IMR-90 (cell line): ENCODE results near the gene TFAP2A. TPM values are rescaled to one million over a fixed set of nuclear protein-coding genes. Genes with fewer than 3 reads are reported as not detected.

Experiments used
- ATAC-seq: fragments of 200-7000 bp; cut with Tn5 transposase; 2 replicates; pipeline ENCODE4 v1.9.1; 2020; ENCODE audit warnings: low read depth, mild to moderate bottlenecking, moderate library complexity
- BruUV-seq: library from RNA; stranded (reverse); fragments of 400-500 nt; replicated peaks from 2 replicates; lab custom pipeline; 2021; lab: Mats Ljungman, UMichigan
- CTCF ChIA-PET: fragments of 300-600 bp; formaldehyde crosslinking; extraction: SDS; loops from one replicate; lab custom pipeline; 2021; ENCODE audit warnings: antibody characterized with exemption; lab: Yijun Ruan, JAX
- POLR2A ChIA-PET: fragments of 300-600 bp; sonication (Branson Sonifier 250); formaldehyde crosslinking; loops from one replicate; lab custom pipeline; 2022; ENCODE audit warnings: antibody characterized with exemption; ENCODE audit not compliant: unreplicated experiment; lab: Charles Lee
- DNase-seq: peaks from one replicate; pipeline ENCODE4 v3.0.0; 2013
- H2AFZ ChIP-seq: replicated peaks from 2 replicates; pipeline ENCODE3; 2013; ENCODE audit warnings: low read length, mild to moderate bottlenecking; ENCODE audit not compliant: poor library complexity
- H2AK5ac ChIP-seq: 2 replicates; pipeline ENCODE4 v1.6.1; 2013; ENCODE audit warnings: low read depth, low read length, inconsistent platforms
- H2AK9ac ChIP-seq: replicated peaks from 2 replicates; pipeline ENCODE3; 2013; ENCODE audit warnings: mild to moderate bottlenecking, low read depth, low read length, moderate library complexity; ENCODE audit not compliant: poor library complexity
- H2BK120ac ChIP-seq: 2 replicates; pipeline ENCODE4 v1.6.1; 2013; ENCODE audit warnings: low read depth, low read length, inconsistent platforms
- H2BK15ac ChIP-seq: 3 replicates; pipeline ENCODE4 v1.6.1; 2013; ENCODE audit warnings: low read depth, low read length, inconsistent platforms
- H2BK20ac ChIP-seq: 2 replicates; pipeline ENCODE4 v1.6.1; 2013; ENCODE audit warnings: low read depth, mild to moderate bottlenecking, inconsistent platforms, low read length, moderate library complexity
- H2BK5ac ChIP-seq: 2 replicates; pipeline ENCODE4 v1.6.1; 2013; ENCODE audit warnings: mild to moderate bottlenecking, low read depth, low read length, inconsistent platforms; ENCODE audit not compliant: poor library complexity, severe bottlenecking
- H3K14ac ChIP-seq: replicated peaks from 2 replicates; pipeline ENCODE4 v1.6.1; 2013; ENCODE audit warnings: low read depth, low read length, inconsistent platforms
- H3K18ac ChIP-seq: 2 replicates; pipeline ENCODE4 v1.6.1; 2013; ENCODE audit warnings: low read depth, low read length, control low read depth
- H3K23ac ChIP-seq: 2 replicates; pipeline ENCODE4 v1.6.1; 2013; ENCODE audit warnings: low read depth, low read length, inconsistent platforms
- H3K27ac ChIP-seq: 2 replicates; pipeline ENCODE4 v1.5.1; 2013; ENCODE audit warnings: mild to moderate bottlenecking, control low read depth, low read length; ENCODE audit not compliant: insufficient read depth
- H3K27me3 ChIP-seq: 2 replicates; pipeline ENCODE4 v1.6.1; 2013; ENCODE audit warnings: low read length; ENCODE audit not compliant: control insufficient read depth, insufficient read depth
- H3K36me3 ChIP-seq: 2 replicates; pipeline ENCODE4 v1.6.1; 2013; ENCODE audit warnings: low read length, mixed read lengths; ENCODE audit not compliant: control insufficient read depth, insufficient read depth
- H3K4ac ChIP-seq: 2 replicates; pipeline ENCODE4 v1.6.1; 2013; ENCODE audit warnings: low read depth, low read length, inconsistent platforms
- H3K4me1 ChIP-seq: 2 replicates; pipeline ENCODE4 v1.6.1; 2013; ENCODE audit warnings: low read length, mixed read lengths; ENCODE audit not compliant: control insufficient read depth, insufficient read depth
- H3K4me2 ChIP-seq: 2 replicates; pipeline ENCODE4 v1.6.1; 2013; ENCODE audit warnings: low read depth, mild to moderate bottlenecking, control low read depth, low read length, moderate library complexity
- H3K4me3 ChIP-seq: 2 replicates; pipeline ENCODE4 v1.5.1; 2013; ENCODE audit warnings: low read depth, mild to moderate bottlenecking, control low read depth, low read length, moderate library complexity; ENCODE audit not compliant: insufficient read depth
- H3K56ac ChIP-seq: 2 replicates; pipeline ENCODE4 v1.6.1; 2013; ENCODE audit warnings: low read length, inconsistent platforms; ENCODE audit not compliant: insufficient read depth; ENCODE audit errors: extremely low read depth
- H3K79me1 ChIP-seq, 2 experiments: 2 replicates each; pipeline ENCODE4 v1.6.1; 2013; ENCODE audit warnings: low read length in 2 of 2, inconsistent platforms in 1 of 2, low read depth in 1 of 2
- H3K9ac ChIP-seq: 2 replicates; pipeline ENCODE4 v1.6.1; 2013; ENCODE audit warnings: low read depth, low read length, control low read depth
- H3K9me1 ChIP-seq: 2 replicates; pipeline ENCODE4 v1.6.1; 2013; ENCODE audit warnings: low read length, inconsistent platforms; ENCODE audit not compliant: insufficient read depth
- H3K9me3 ChIP-seq: 2 replicates; pipeline ENCODE4 v1.6.1; 2013; ENCODE audit warnings: low read length; ENCODE audit not compliant: control insufficient read depth, insufficient read depth
- H4K20me1 ChIP-seq: 2 replicates; pipeline ENCODE4 v1.6.1; 2013; ENCODE audit warnings: low read length, inconsistent platforms; ENCODE audit not compliant: insufficient read depth
- H4K5ac ChIP-seq: 2 replicates; pipeline ENCODE4 v1.6.1; 2013; ENCODE audit warnings: mild to moderate bottlenecking, low read depth, low read length, control low read depth
- H4K8ac ChIP-seq, 2 experiments: 2 replicates each; pipeline ENCODE4 v1.6.1; 2013; ENCODE audit warnings: low read depth in 2 of 2, low read length in 2 of 2, control low read depth in 1 of 2, inconsistent platforms in 1 of 2
- H4K91ac ChIP-seq: 2 replicates; pipeline ENCODE4 v1.6.1; 2013; ENCODE audit warnings: low read depth, low read length, inconsistent platforms; ENCODE audit not compliant: insufficient read depth
- BHLHE40 ChIP-seq: fragments of 150-350 bp; IDR thresholded peaks from 2 replicates; pipeline ENCODE4 v1.6.1; 2016; ENCODE audit warnings: mild to moderate bottlenecking, low read depth, low read length
- CEBPB ChIP-seq: IDR thresholded peaks from 2 replicates; pipeline ENCODE4 v1.6.1; 2012; ENCODE audit warnings: low read depth, low read length, improper control_type of control experiment
- CHD1 ChIP-seq: IDR thresholded peaks from 2 replicates; pipeline ENCODE4 v1.6.1; 2012; ENCODE audit warnings: low read depth, low read length, improper control_type of control experiment
- FOS ChIP-seq: fragments of 150-350 bp; IDR thresholded peaks from 2 replicates; pipeline ENCODE4 v1.6.1; 2016; ENCODE audit warnings: low read depth, low read length
- MAFK ChIP-seq: IDR thresholded peaks from 2 replicates; pipeline ENCODE4 v1.6.1; 2012; ENCODE audit warnings: low read depth, low read length, improper control_type of control experiment
- MXI1 ChIP-seq: IDR thresholded peaks from 2 replicates; pipeline ENCODE4 v1.6.1; 2012; ENCODE audit warnings: low read depth, mild to moderate bottlenecking, low read length, moderate library complexity, borderline replicate concordance
- RCOR1 ChIP-seq: IDR thresholded peaks from 2 replicates; pipeline ENCODE4 v1.6.1; 2012; ENCODE audit warnings: mild to moderate bottlenecking, low read length, improper control_type of control experiment; ENCODE audit not compliant: insufficient replicate concordance
- RFX5 ChIP-seq: IDR thresholded peaks from 2 replicates; pipeline ENCODE4 v1.8.0; 2012; ENCODE audit warnings: low read depth, mild to moderate bottlenecking, low read length, moderate library complexity
- WGBS, 2 experiments: methylation state at CpG; one replicate each; pipeline versions ENCODE4 v1.1.5 to v1.1.7; 2013; ENCODE audit warnings: missing lambda C conversion rate in 2 of 2; ENCODE audit not compliant: insufficient read length in 1 of 2; ENCODE audit errors: extremely low coverage in 2 of 2; 5-methylcytosine and 5-hydroxymethylcytosine counted together
- dilution Hi-C: fragments of 300-500 bp; cut with HindIII; formaldehyde crosslinking; loops from one replicate; pipeline ENCODE4 v1.14.3; 2018; ENCODE audit warnings: low sequenced_read_pairs; ENCODE audit not compliant: unreplicated experiment
- in situ Hi-C: fragments of 300-500 bp; cut with MboI; formaldehyde crosslinking; loops from 3 replicates; pipeline ENCODE4 v1.14.3; 2019; ENCODE audit warnings: low sequenced_read_pairs, inconsistent platforms, mixed read lengths
- intact Hi-C: fragments of 100-400 bp; cut with micrococcal nuclease; formaldehyde crosslinking; loops from 2 replicates; pipeline ENCODE4 v1.10.0; 2022
- polyA plus RNA-seq, 3 experiments: library from polyadenylated mRNA; depleted of rRNA; stranded (reverse); fragments of >200 nt; gene quantifications; 2 replicates each; pipeline ENCODE4 v1.2.3, GENCODE V29; 2012; ENCODE audit warnings: low replicate concordance in 1 of 3
- total RNA-seq: library from RNA; depleted of rRNA; stranded (reverse); fragments of >200 nt; gene quantifications from 2 replicates; pipeline ENCODE4 v1.2.3, GENCODE V29; 2012
- TF ChIP-seq, protein P1 (sequence below): fragments of 150-350 bp; IDR thresholded peaks from 2 replicates; pipeline ENCODE4 v1.6.1; 2017; ENCODE audit warnings: mild to moderate bottlenecking, antibody characterized with exemption, low read length, low read depth

The TFAP2A gene
- total and polyA plus RNA-seq, 2 of the 4 experiments (the other 2 are of a cell fraction), result 0.72 to 7.1 TPM

DNA sequence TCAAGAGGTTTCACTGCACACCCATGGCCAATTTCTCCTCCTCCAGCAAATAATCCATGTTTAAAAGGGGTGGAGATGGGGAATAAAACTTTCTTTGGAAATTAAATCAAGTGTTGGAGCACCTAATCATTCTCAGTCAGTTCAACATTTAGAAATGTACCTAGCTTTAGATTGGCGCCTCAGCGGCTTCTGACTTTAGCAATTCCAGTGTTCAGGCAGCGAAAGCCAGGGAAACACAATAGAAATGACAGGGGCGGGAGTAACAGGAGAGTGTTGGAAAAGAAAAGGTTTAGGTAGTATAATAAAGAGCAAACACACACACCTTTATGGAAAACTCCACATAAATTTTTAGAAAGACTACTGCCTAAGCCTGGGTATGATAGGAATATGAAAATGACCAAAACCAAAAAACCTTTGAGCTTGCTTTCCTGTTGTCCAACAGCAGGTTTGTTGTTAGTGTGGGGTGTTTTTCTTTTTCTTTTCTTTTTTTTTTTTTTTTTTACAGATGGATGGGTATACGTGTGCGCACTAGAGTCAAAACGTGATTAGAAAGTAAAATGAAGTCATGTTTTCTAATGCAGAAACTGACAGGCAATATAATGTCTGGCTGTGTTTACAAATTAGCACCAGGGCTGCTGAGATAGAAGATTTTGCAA, 7.7 kb downstream of the TFAP2A start (continued):
- no peak for TF ChIP-seq RCOR1

DNA sequence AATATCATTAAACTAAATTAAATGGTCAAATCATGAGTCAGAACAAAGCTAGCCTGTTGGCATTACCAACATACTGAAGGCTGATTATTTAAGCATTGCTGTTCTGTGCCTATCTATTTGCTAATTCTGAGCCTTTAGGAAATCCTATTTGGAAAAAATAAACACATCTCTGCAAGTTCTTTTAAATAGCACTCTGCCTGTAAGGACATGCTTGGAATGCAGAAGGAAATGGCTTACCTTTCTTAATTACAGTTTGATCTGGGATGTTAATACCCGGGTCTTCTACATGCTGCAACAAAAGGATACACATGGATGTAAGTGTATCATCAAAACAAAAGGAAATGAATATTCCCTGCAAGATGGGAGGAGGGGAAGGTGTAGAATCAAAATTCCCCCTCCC, 8.3 kb downstream of the TFAP2A start:
- H3K36me3 ChIP-seq, result peaks cover 3% of the 10 kb centered on the region; the same call in 1 of the 2 replicates
- no peaks in the 10 kb centered on the region for H3K9me3 ChIP-seq
- no peak overlapping the region for H2AK5ac ChIP-seq
- no peak overlapping the region for H4K8ac ChIP-seq
- 0 out of 2 replicates have a peak, but pooled peaks cover 4% of the 10 kb centered on the region for H3K9me1 ChIP-seq
- no peak overlapping the region for H3K27ac ChIP-seq
- H3K27me3 ChIP-seq, result peaks cover 22% of the 10 kb centered on the region
- H3K9ac ChIP-seq, result no peak overlapping the region
- ChIA-PET POLR2A (interaction anchor here (0.6 kb wide), 1 partner anchor 792 kb away, joined by 8 read pairs; no protein-coding TSS in a partner anchor), CTCF (interaction anchor here (1.0 to 1.1 kb wide), 2 partner anchors 8 to 925 kb away, joined by 3 read pairs; partner anchors contain the start of gene TFAP2A)
- TF ChIP-seq, protein P1, sequence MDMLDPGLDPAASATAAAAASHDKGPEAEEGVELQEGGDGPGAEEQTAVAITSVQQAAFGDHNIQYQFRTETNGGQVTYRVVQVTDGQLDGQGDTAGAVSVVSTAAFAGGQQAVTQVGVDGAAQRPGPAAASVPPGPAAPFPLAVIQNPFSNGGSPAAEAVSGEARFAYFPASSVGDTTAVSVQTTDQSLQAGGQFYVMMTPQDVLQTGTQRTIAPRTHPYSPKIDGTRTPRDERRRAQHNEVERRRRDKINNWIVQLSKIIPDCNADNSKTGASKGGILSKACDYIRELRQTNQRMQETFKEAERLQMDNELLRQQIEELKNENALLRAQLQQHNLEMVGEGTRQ, result no peak
- TF ChIP-seq CEBPB (no peak), FOS (no peak), RFX5 (no peak), MAFK (no peak), BHLHE40 (no peak), MXI1 (no peak), CHD1 (no peak)
- in situ Hi-C loops, result loop anchor here (25.0 kb wide), 2 partner anchors 869 to 1969 kb away; partner anchors contain the start of gene SLC35B3
- no peak overlapping the region for H3K23ac ChIP-seq
- no peak overlapping the region for H3K18ac ChIP-seq
- no peak overlapping the region for H2BK120ac ChIP-seq
- no peak overlapping the region for H3K4ac ChIP-seq
- dilution Hi-C loops, result no loop called here
- H2BK5ac ChIP-seq, result no peak overlapping the region
- no peak overlapping the region for H4K91ac ChIP-seq
- no peak overlapping the region for H3K4me3 ChIP-seq
- ATAC-seq, result no peak
- no peak overlapping the region for H4K5ac ChIP-seq
- H3K4me2 ChIP-seq, result no peak overlapping the region
- H3K56ac ChIP-seq, result no peak overlapping the region
- no peak for DNase-seq
- H4K20me1 ChIP-seq, result no peaks in the 10 kb centered on the region
- BruUV-seq, result no TSS peak
- no peak overlapping the region for H2BK15ac ChIP-seq
- intact Hi-C loops, result loop anchor here (10.0 kb wide), 1 partner anchor 262 kb away; no protein-coding TSS in a partner anchor
- H2BK20ac ChIP-seq, result no peak overlapping the region
- peaks cover 2% of the 10 kb centered on the region for H3K4me1 ChIP-seq
- no peak overlapping the region for H2AK9ac ChIP-seq
- no CpG with 5 or more reads among the region's 1 CpG for WGBS, 2 experiments
- no peak overlapping the region for H3K14ac ChIP-seq
- H2AFZ ChIP-seq, result no peak overlapping the region
- peaks cover 0 to 9% of the 10 kb centered on the region in 2 experiments; a peak in 1 of 4 replicates for H3K79me1 ChIP-seq
